ENCODE measurements around the gene MRPL34. TPM values are rescaled to one million over a fixed set of nuclear protein-coding genes. Genes with fewer than 3 reads are reported as not detected.

Gene MRPL34
- polyA plus RNA-seq, 1 of the 3 experiments (the other 2 are of a cell fraction): 72.9 TPM

GRCh38 chr19:17347361-17347760 lies 41.7 kb downstream of the MRPL34 start:
- no peak for DNase-seq
- Histone ChIP-seq H4K20me1 (ENCODE audit: insufficient read depth) (no peaks in the 10 kb centered on the region), H3K27me3 (ENCODE audit: insufficient read depth) (no peaks in the 10 kb centered on the region), H3K9me2 (no peaks in the 10 kb centered on the region), H3F3A (replicated peaks; ENCODE audit: insufficient read depth) (no peaks in the 10 kb centered on the region), H3K79me2 (ENCODE audit: insufficient read depth) (no peaks in the 10 kb centered on the region), H3K36me3 (replicated peaks in 1 of 2; ENCODE audit: control insufficient read depth in 1 of 2, insufficient read depth in 2 of 2, low read length in 1 of 2) (no peaks in the 10 kb centered on the region), H3K27ac (ENCODE audit: low read depth in 2 of 2, low read length in 1 of 2) (no peak overlapping the region), H3K9me3 (no peaks in the 10 kb centered on the region), H3K9ac (no peak overlapping the region), H3K4me1 (ENCODE audit: control insufficient read depth in 1 of 2, insufficient read depth in 2 of 2, low read depth in 1 of 2, low read length in 1 of 2) (peaks cover 5 to 6% of the 10 kb centered on the region in 2 experiments; a peak in 1 of 4 replicates), H3K4me2 (no peak overlapping the region), H3K4me3 (ENCODE audit: low read depth in 2 of 2, low read length in 1 of 2) (no peak overlapping the region), H2AFZ (ENCODE audit: low read depth) (no peak overlapping the region)
- CTCF ChIA-PET: interaction anchor here (0.8 to 8.9 kb wide), 11 partner anchors 10 to 101 kb away, joined by 3 to 80 read pairs (median 3); no protein-coding TSS in a partner anchor
- WGBS (ENCODE audit: low lambda C conversion rate): 53% methylated on average over 5 of the region's 6 CpGs
- TF ChIP-seq FOXJ3 (CRISPR knock-in tag; IDR thresholded peaks at IDR 0.05) (no peak), USF1 (IDR thresholded peaks at IDR 0.05; ENCODE audit: borderline replicate concordance, low read depth) (no peak), GABPA (IDR thresholded peaks at IDR 0.05; ENCODE audit: low read depth) (no peak), SMC3 (IDR thresholded peaks at IDR 0.05; ENCODE audit: low read depth, low read length) (no peak)
- POLR2A ChIA-PET: no interaction called here

- no peak overlapping the region for H3K9ac ChIP-seq
- no peak overlapping the region for H2AFZ ChIP-seq (ENCODE audit: low read depth)
- TF ChIP-seq RCOR1 (IDR thresholded peaks at IDR 0.05; ENCODE audit: low read length): no peak
- no peak for TF ChIP-seq USF1 (IDR thresholded peaks at IDR 0.05; ENCODE audit: borderline replicate concordance, low read depth)
- no peak for TF ChIP-seq SIN3A (IDR thresholded peaks at IDR 0.05; ENCODE audit: borderline replicate concordance, low read depth, low read length)
- no peak for TF ChIP-seq SMC3 (IDR thresholded peaks at IDR 0.05; ENCODE audit: low read depth, low read length)
- TF ChIP-seq NFIC (IDR thresholded peaks at IDR 0.05; ENCODE audit: borderline replicate concordance): no peak
- no peak for TF ChIP-seq CHD2 (IDR thresholded peaks at IDR 0.05; ENCODE audit: low read length, partially characterized antibody)
- no peak for TF ChIP-seq RFX5 (IDR thresholded peaks at IDR 0.05; ENCODE audit: low read length)
- no peak for TF ChIP-seq IRF3 (IDR thresholded peaks at IDR 0.05; ENCODE audit: low read depth, low read length)
- TF ChIP-seq MEF2A (IDR thresholded peaks at IDR 0.05; ENCODE audit: borderline replicate concordance, low read depth): no peak
- TF ChIP-seq POLR2AphosphoS5 (IDR thresholded peaks at IDR 0.05; ENCODE audit: low read depth, low read length): no peak
- TF ChIP-seq GATA2 (CRISPR knock-in tag; IDR thresholded peaks at IDR 0.05): no peak
- POLR2A ChIA-PET: no interaction called here
- no peaks in the 10 kb centered on the region for H3K9me3 ChIP-seq
- no peaks in the 10 kb centered on the region for H3K27me3 ChIP-seq (ENCODE audit: insufficient read depth)
- no peak for DNase-seq
- CTCF ChIA-PET: interaction anchor here (0.9 to 8.9 kb wide), 9 partner anchors 10 to 100 kb away, joined by 3 to 80 read pairs (median 4); no protein-coding TSS in a partner anchor
- 92% methylated on average over 2 of the region's 2 CpGs for WGBS (ENCODE audit: low lambda C conversion rate)
- H3K79me2 ChIP-seq (ENCODE audit: insufficient read depth): no peaks in the 10 kb centered on the region
- H3K4me1 ChIP-seq (ENCODE audit: control insufficient read depth in 1 of 2, insufficient read depth in 2 of 2, low read depth in 1 of 2, low read length in 1 of 2): peaks cover 5 to 6% of the 10 kb centered on the region in 2 experiments; a peak in 1 of 4 replicates
- no peak overlapping the region for H3K27ac ChIP-seq (ENCODE audit: low read depth in 2 of 2, low read length in 1 of 2)
- H3K36me3 ChIP-seq (replicated peaks in 1 of 2; ENCODE audit: control insufficient read depth in 1 of 2, insufficient read depth in 2 of 2, low read length in 1 of 2): no peaks in the 10 kb centered on the region
- H3K4me3 ChIP-seq (ENCODE audit: low read depth in 2 of 2, low read length in 1 of 2): no peak overlapping the region
- H3K4me2 ChIP-seq: no peak overlapping the region
- H3F3A ChIP-seq (replicated peaks; ENCODE audit: insufficient read depth): no peaks in the 10 kb centered on the region
- H4K20me1 ChIP-seq (ENCODE audit: insufficient read depth): no peaks in the 10 kb centered on the region
- H3K9me2 ChIP-seq: no peaks in the 10 kb centered on the region
Measured at GRCh38 chr19:17347877-17348276, 42.2 kb downstream of the MRPL34 start.

All from SK-N-SH (cell line).